Esophagus (tissue), 2 donors: Measurements from ENCODE around the gene AMOT. TPM values are rescaled to one million over a fixed set of nuclear protein-coding genes. Genes with fewer than 3 reads are reported as not detected.

Source experiments
- H3K27ac ChIP-seq, 2 donors: one replicate each; pipeline ENCODE4 v1.5.1; 2013; ENCODE audit warnings: low read depth in 2 of 2, mild to moderate bottlenecking in 2 of 2, inconsistent platforms in 1 of 2, low read length in 1 of 2, moderate library complexity in 1 of 2
- H3K27me3 ChIP-seq, 2 donors: one replicate each; pipeline ENCODE4 v1.6.1; 2013; ENCODE audit warnings: low read length in 2 of 2, control low read depth in 1 of 2, mild to moderate bottlenecking in 1 of 2; ENCODE audit not compliant: insufficient read depth in 2 of 2, control insufficient read depth in 1 of 2
- H3K36me3 ChIP-seq, 2 donors: one replicate each; pipeline ENCODE4 v1.6.1; 2013; ENCODE audit warnings: low read length in 1 of 2; ENCODE audit not compliant: control insufficient read depth in 2 of 2, insufficient read depth in 2 of 2
- H3K4me1 ChIP-seq, 2 donors: one replicate each; pipeline ENCODE4 v1.6.1; 2013; ENCODE audit warnings: low read length in 1 of 2; ENCODE audit not compliant: control insufficient read depth in 2 of 2, insufficient read depth in 2 of 2
- H3K4me3 ChIP-seq, 2 donors: one replicate each; pipeline ENCODE4 v1.5.1; 2013; ENCODE audit warnings: low read length in 2 of 2, mild to moderate bottlenecking in 2 of 2, low read depth in 1 of 2, moderate library complexity in 1 of 2
- H3K9me3 ChIP-seq, 2 donors: one replicate each; pipeline ENCODE4 v1.6.1; 2013; ENCODE audit warnings: mild to moderate bottlenecking in 2 of 2, low read depth in 1 of 2, low read length in 1 of 2, moderate library complexity in 1 of 2; ENCODE audit not compliant: control insufficient read depth in 2 of 2, insufficient read depth in 1 of 2
- WGBS, 2 donors: extraction: QIAGEN DNeasy Blood & Tissue Kit; methylation state at CpG; one replicate each; pipeline ENCODE4 v1.1.7; 2013; 5-methylcytosine and 5-hydroxymethylcytosine counted together
- polyA plus RNA-seq, 2 donors: library from polyadenylated mRNA; stranded (reverse); fragments of 200-250 nt; gene quantifications; one replicate each; pipeline ENCODE4 v1.2.3, GENCODE V29; 2013
- donor health status: healthy with polysubstance abuse.
- donor health status: Bipolar disorder and iron deficiency.

The AMOT gene, protein sequence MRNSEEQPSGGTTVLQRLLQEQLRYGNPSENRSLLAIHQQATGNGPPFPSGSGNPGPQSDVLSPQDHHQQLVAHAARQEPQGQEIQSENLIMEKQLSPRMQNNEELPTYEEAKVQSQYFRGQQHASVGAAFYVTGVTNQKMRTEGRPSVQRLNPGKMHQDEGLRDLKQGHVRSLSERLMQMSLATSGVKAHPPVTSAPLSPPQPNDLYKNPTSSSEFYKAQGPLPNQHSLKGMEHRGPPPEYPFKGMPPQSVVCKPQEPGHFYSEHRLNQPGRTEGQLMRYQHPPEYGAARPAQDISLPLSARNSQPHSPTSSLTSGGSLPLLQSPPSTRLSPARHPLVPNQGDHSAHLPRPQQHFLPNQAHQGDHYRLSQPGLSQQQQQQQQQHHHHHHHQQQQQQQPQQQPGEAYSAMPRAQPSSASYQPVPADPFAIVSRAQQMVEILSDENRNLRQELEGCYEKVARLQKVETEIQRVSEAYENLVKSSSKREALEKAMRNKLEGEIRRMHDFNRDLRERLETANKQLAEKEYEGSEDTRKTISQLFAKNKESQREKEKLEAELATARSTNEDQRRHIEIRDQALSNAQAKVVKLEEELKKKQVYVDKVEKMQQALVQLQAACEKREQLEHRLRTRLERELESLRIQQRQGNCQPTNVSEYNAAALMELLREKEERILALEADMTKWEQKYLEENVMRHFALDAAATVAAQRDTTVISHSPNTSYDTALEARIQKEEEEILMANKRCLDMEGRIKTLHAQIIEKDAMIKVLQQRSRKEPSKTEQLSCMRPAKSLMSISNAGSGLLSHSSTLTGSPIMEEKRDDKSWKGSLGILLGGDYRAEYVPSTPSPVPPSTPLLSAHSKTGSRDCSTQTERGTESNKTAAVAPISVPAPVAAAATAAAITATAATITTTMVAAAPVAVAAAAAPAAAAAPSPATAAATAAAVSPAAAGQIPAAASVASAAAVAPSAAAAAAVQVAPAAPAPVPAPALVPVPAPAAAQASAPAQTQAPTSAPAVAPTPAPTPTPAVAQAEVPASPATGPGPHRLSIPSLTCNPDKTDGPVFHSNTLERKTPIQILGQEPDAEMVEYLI
- under 1 TPM; 0.77 to 0.89 TPM for polyA plus RNA-seq

DNA sequence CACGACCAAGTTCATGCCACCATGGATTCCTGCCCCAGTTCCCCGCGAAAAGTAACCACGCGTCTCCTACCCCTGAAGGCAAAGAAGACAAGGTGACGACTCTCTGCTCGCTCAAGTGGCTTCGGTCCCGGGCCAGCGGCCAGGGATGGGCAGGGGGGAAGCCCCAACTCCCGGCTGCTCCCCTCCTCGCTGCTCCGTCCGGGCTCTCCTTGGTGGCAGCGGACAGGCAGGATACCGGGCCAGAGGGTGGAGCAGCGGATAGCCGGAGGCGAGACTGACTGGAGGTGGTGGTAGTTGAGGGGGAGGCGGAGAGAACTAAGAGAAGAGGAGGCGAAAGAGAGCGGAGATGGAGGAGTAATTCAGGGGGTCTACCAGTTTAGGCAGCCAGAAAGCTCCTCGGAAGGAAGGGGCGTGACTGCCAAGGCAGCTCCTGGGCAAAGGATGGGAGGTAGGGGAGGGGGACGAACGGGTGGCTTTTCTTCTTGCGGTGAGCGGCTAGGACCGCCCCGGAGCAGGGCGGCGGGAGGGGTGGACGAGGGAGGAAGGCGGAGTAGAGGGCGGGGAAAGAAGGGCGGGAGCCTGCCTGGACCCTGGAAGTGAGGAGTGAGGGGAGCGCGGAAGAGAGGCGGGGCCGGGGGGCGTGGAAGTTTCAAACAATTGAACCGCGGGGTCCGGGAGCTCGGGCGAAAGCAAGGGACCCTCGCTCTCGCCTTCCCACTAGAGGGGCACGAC, at the start of gene AMOT:
Gene AMOT, minus strand, starts transcription at position 450 of the 732 bp plus-strand sequence. CDS start 17,705 bp downstream, outside the sequence.
- H3K4me1 ChIP-seq = peaks cover 0 to 2% of the 10 kb centered on the region in 2 donors
- 0 to 19% methylated on average over 48 of the region's 49 CpGs for WGBS, 2 donors
- H3K4me3 ChIP-seq = peak within 1 kb of the TSS; percentile 50 to 57
- no peaks in the 10 kb centered on the region for H3K9me3 ChIP-seq
- no peaks in the 10 kb centered on the region for H3K36me3 ChIP-seq
- H3K27ac ChIP-seq = peak within 1 kb of the TSS; percentile 52 to 63
- no peaks in the 10 kb centered on the region for H3K27me3 ChIP-seq

DNA sequence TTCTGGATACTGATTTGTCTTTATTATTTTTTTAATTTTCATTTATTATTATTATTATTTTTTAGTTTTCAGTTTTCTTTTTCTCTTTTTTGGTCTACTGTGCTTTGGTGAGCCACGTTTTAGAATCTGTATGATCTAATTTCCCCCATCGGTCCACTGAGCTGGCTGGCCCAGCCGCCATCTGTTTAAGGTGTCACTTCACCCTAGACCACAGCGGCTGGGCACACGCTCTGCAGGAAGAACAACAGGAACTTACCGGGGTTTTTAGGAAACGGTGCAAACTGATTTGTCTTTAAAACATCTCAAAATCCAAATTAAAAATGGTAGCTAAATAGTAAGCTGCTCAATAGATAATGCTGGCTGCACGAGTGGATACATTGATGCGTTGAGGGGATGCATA, 48.8 kb upstream of the AMOT start:
- H3K27ac ChIP-seq = no peak overlapping the region
- H3K27me3 ChIP-seq = no peaks in the 10 kb centered on the region
- no peaks in the 10 kb centered on the region for H3K9me3 ChIP-seq
- no peak overlapping the region for H3K4me3 ChIP-seq
- 59 to 70% methylated on average over 9 of the region's 9 CpGs for WGBS, 2 donors
- no peaks in the 10 kb centered on the region for H3K36me3 ChIP-seq
- no peaks in the 10 kb centered on the region for H3K4me1 ChIP-seq

DNA sequence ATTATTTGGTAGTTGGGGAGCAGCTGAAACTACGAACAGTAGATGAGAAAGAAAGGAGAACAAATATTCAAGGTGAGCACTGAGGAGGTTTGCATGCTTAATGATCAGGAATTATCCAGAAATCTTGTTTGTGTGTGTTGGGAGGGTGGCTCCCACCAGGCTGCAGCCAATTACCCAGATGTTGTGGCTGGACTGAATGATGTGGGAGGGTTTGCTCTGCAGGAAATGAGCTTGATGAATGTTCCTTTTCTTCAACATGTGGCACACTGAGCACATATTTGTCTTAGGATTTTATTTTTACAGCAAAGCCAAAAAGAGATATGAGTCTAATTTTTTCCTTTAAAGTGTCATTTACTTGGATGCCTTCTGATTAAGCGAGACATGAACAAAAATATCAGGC, 48.3 kb upstream of the AMOT start:
- no peaks in the 10 kb centered on the region for H3K9me3 ChIP-seq
- H3K4me3 ChIP-seq = no peak overlapping the region
- no peaks in the 10 kb centered on the region for H3K27me3 ChIP-seq
- no peak overlapping the region for H3K27ac ChIP-seq
- 56 to 60% methylated on average over 2 of the region's 2 CpGs for WGBS, 2 donors
- no peaks in the 10 kb centered on the region for H3K4me1 ChIP-seq
- H3K36me3 ChIP-seq = no peaks in the 10 kb centered on the region

DNA sequence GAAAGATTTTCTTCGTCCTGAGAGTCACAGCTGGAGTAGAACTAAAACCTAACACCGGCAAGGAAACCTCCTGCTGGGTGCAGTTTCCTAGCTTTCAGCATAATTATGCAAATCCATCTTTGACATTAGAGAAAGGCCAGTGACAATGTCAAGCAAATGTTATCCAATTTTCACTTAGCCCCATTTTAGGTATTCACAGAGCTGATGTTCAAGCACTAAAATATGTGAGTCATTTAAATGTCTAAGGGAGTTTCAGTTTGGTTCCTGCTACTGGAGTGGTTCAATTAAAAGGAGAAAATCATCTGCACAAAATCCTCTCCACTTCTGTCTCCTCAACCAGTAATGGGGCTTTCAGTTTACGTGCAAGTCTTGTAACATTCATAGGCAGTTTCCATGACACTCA, 37.1 kb upstream of the AMOT start:
- Histone ChIP-seq H3K4me1 (no peaks in the 10 kb centered on the region), H3K36me3 (no peaks in the 10 kb centered on the region), H3K27ac (no peak overlapping the region), H3K9me3 (no peaks in the 10 kb centered on the region), H3K27me3 (no peaks in the 10 kb centered on the region), H3K4me3 (no peak overlapping the region)
- 53 to 88% methylated on average over 3 of the region's 3 CpGs for WGBS, 2 donors

DNA sequence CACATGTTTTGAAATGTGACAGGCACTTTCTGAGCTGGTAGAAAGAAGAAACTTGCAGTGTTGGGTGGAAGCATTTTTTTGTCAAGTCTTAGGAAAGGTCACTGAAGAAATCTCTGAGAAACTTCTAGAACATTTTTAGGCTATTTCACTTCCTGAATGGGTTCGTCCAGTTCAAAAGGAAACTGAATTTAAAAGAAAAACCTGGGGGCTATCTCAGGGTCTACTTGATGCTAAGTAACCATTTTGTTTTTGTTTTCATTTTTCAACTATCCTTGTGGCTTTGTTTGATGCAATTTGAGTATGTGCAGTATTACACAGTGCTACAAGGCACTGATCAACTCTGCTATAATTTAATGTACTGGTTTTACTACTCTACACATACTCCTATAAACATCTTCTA, 34.0 kb upstream of the AMOT start:
- H3K36me3 ChIP-seq = no peaks in the 10 kb centered on the region
- H3K4me1 ChIP-seq = no peaks in the 10 kb centered on the region
- no peaks in the 10 kb centered on the region for H3K27me3 ChIP-seq
- no peak overlapping the region for H3K4me3 ChIP-seq
- 46 to 49% methylated on average over 1 of the region's 1 CpG for WGBS, 2 donors
- H3K27ac ChIP-seq = no peak overlapping the region
- H3K9me3 ChIP-seq = no peaks in the 10 kb centered on the region

DNA sequence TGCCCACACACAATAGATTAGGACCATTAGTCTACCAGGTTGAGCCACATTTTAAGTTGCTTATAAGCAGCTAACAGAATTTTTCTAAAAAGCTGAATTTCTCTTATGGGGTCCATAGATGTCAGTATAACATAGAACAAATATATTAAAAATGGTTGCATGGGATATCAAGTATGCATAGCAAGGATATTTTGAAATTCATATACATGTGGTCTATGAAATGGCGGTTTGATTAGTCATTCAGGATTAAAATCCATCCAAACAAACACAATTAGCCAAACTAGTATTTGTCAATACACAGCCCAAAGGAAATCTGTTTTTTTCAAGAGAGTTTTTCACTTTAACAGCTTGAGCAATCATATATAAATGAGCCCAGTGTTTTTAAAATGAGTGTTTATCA, 33.5 kb upstream of the AMOT start:
- no peak overlapping the region for H3K4me3 ChIP-seq
- WGBS, 2 donors = 44 to 57% methylated on average over 1 of the region's 1 CpG
- no peaks in the 10 kb centered on the region for H3K27me3 ChIP-seq

DNA sequence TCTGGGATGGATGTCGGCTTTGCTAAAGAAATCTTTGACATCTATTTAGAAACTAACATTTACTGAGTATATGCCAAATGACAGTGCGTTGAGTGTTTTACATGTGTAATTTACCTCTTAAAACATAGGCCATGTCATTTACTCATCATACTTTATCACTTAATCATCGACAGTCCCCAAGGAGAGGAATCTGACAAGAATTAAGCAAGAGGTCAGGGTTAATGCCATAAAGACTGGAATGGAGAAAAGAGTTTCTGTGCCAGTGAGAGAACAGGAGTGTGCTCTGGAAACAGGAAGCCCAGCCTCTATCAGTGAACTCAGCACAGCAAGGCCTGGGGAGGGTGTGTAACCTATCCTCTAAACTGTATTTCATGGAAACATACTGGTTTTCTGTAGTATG, 28.0 kb upstream of the AMOT start:
- 80 to 84% methylated on average over 3 of the region's 3 CpGs for WGBS, 2 donors
- no peaks in the 10 kb centered on the region for H3K9me3 ChIP-seq
- no peaks in the 10 kb centered on the region for H3K36me3 ChIP-seq
- no peak overlapping the region for H3K27ac ChIP-seq
- H3K27me3 ChIP-seq = peaks cover 0 to 3% of the 10 kb centered on the region in 2 donors
- H3K4me3 ChIP-seq = no peak overlapping the region
- H3K4me1 ChIP-seq = no peaks in the 10 kb centered on the region

More for the DNA sequence above, 33.5 kb upstream of the AMOT start:
- H3K9me3 ChIP-seq = no peaks in the 10 kb centered on the region
- no peaks in the 10 kb centered on the region for H3K4me1 ChIP-seq
- no peaks in the 10 kb centered on the region for H3K36me3 ChIP-seq
- H3K27ac ChIP-seq = no peak overlapping the region

DNA sequence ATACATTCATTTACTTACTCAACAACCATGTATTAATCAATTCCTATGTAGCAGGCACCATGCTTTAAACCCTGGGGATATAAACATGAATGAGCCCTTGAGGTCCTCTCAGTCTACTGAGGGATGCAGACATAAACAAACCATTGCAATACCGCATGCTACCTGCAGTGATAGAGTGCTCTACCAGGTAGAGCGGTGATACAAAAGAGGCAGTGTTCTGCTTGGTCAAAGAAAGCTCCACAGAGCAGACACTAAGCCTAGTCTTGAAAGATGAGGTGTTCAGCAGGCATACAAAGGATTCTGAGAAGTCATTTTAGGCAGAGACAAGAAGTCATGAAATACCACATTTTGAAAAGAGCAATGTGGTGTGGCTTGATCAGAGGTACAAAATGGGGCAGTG, 26.9 kb upstream of the AMOT start:
- Histone ChIP-seq H3K27ac (no peak overlapping the region), H3K27me3 (peaks cover 0 to 3% of the 10 kb centered on the region in 2 donors), H3K36me3 (no peaks in the 10 kb centered on the region), H3K4me1 (no peaks in the 10 kb centered on the region), H3K9me3 (no peaks in the 10 kb centered on the region), H3K4me3 (no peak overlapping the region)
- 50 to 86% methylated on average over 2 of the region's 2 CpGs for WGBS, 2 donors

DNA sequence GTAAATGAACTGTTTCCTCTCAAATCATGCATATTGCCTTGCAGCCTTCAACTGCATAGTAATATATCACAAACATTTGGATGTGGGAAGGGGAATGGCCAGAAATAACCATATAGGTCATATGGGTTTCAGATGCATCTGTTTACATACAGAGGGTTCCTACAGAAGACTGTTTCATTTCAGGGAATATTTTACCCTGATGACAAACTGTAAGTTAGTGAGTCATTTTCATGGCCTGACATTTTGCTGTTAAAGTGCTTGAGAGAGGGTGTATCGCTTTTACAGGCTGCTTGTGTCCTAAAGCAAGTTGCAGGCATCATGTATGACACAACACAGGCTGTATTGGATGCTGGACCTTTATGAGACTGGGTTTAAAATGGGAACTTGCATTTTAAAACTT, 25.5 kb upstream of the AMOT start:
- Histone ChIP-seq H3K4me3 (no peak overlapping the region), H3K4me1 (no peaks in the 10 kb centered on the region), H3K27me3 (peaks cover 0 to 3% of the 10 kb centered on the region in 2 donors), H3K9me3 (no peaks in the 10 kb centered on the region), H3K27ac (no peak overlapping the region), H3K36me3 (no peaks in the 10 kb centered on the region)
- WGBS, 2 donors = 64 to 86% methylated on average over 1 of the region's 1 CpG
